ENCODE measurements around the gene SPATA19.

- no peak for TF ChIP-seq GATA2 (IDR thresholded peaks at IDR 0.05; ENCODE audit: low read depth, low read length)
- no peak for TF ChIP-seq GATA3 (IDR thresholded peaks at IDR 0.05; ENCODE audit: low read depth, low read length)
These were observed 51.9 kb downstream of the SPATA19 start for GRCh38 chr11:133793271-133794035.
